AG10803 (cell line): Measurements from ENCODE around the gene OPRM1.

Source experiments
- DNase-seq: peaks from one replicate; pipeline ENCODE4 v3.0.0; 2010; ENCODE audit warnings: low read depth
- H3K4me3 ChIP-seq: 2 replicates; pipeline ENCODE4 v1.5.1; 2011; ENCODE audit warnings: mild to moderate bottlenecking, low read length, control low read depth
- CTCF ChIP-seq: conservative IDR thresholded peaks from 2 replicates; pipeline ENCODE4 v1.5.1; 2011; ENCODE audit warnings: mild to moderate bottlenecking, low read length, control low read depth, inconsistent platforms

The OPRM1 gene

DNA sequence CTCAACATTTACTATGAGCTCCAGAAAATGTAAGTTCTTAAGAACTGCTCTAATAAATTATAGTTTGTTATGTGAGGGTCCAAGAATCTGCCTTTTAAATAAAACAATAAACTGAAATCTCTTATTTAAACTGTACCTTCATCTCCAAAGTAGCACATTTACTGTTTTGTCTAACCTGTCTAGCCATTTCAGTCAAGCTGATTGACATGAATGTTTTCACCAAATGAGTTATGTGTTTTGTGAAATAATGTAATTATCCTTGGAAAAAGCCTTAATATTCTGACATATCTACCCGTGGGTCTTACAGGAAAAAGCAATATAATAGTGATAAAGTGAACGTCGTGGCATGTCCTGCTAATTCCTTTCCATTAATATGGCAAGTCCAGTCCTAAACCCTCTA, 57.8 kb downstream of the OPRM1 start:
- DNase-seq, result no peak

DNA sequence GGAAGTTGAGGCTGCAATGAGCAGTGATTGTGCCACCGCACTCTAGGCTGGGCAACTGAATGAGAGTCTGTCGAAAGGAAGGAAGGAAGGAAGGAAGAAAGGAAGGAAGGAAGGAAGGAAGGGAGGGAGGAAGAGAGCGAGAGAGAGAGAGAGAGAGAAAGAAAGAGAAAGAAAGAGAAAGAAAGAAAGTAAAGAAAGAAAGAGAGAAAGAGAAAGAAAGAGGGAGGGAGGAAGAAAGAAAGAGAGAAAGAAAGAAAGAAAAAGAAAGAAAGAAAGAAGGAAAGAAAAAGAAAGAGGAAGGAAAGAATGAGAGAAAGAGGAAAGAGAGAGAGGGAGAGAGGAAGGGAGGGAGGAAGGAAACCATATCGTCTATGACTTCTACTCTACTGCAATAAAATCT, 60.2 kb downstream of the OPRM1 start:
- no peak overlapping the region for H3K4me3 ChIP-seq
- DNase-seq, result no peak
- no peak for TF ChIP-seq CTCF

More for the DNA sequence above, 57.8 kb downstream of the OPRM1 start:
- H3K4me3 ChIP-seq, result no peak overlapping the region
- no peak for TF ChIP-seq CTCF

GRCh38 chr6:154106251-154106650, 67.2 kb downstream of the OPRM1 start:
- TF ChIP-seq CTCF, result no peak
- no peak overlapping the region for H3K4me3 ChIP-seq
- no peak for DNase-seq

- no peak overlapping the region for H3K4me3 ChIP-seq
- no peak for TF ChIP-seq CTCF
- no peak for DNase-seq
Measured at GRCh38 chr6:154111025-154111424, 72.0 kb downstream of the OPRM1 start.

GRCh38 chr6:154112181-154112809, 73.3 kb downstream of the OPRM1 start:
- no peak for TF ChIP-seq CTCF
- DNase-seq, result no peak

DNA sequence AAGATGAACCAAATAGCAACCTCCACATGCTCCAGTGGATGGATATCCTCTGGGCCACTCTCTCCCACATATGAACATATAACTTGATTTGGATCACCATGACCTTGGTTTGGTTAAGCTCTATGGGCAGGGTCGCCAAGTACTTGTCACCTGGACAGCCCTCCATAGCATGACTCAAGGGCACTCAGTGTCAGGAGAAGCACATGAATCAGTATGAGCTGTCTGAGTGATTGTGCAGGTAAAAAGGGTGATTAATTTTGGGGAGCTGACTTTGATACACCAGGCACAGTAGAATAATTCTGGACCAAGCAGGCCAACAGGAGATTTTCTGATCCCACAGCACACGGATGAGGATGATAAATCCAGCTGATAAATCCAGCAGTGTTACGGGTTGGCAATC, 74.4 kb downstream of the OPRM1 start:
- TF ChIP-seq CTCF, result no peak
- H3K4me3 ChIP-seq, result no peak overlapping the region
- DNase-seq, result no peak

More at GRCh38 chr6:154112181-154112809, 73.3 kb downstream of the OPRM1 start:
- H3K4me3 ChIP-seq, result no peak overlapping the region

DNA sequence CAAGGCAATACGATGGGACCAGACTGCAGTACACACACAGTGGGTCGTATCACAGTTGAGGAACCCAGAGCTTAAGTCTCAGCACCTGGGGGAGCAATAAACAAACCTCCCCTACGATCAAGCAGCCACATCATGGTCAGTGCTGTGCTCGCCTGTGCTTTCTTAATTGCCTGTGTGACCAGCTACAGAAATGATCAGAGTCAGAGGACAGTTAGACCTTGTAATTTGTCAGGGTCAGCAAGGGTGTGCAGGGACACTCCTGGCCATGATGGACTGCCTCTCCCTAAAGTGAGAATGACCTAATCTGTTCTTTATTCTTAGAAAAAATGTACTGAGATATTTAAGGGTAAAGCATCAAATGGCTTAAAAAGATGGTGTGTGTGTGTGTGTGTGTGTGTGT, 78.4 kb downstream of the OPRM1 start:
- no peak for DNase-seq
- no peak overlapping the region for H3K4me3 ChIP-seq
- no peak for TF ChIP-seq CTCF
